OCI-LY3 (cell line): ENCODE results near the gene RCHY1.

ENCODE experiments used
- CTCF ChIP-seq: fragments of 200-600, 300-600 bp; sonication (generic); IDR thresholded peaks from 2 replicates; pipeline ENCODE4 v1.5.1; 2014; ENCODE audit warnings: antibody characterized with exemption, low read length, low read depth
- EZH2phosphoT487 ChIP-seq: fragments of 200-600 bp; shearing (Covaris generic); IDR thresholded peaks from 2 replicates; pipeline ENCODE4 v1.6.1; 2018; ENCODE audit warnings: antibody characterized with exemption, mixed run types, low read depth

GRCh38 chr4:75457365-75457764, 56.8 kb downstream of the RCHY1 start:
- TF ChIP-seq CTCF, result no peak
- no peak for TF ChIP-seq EZH2phosphoT487
